K562 (cell line): ENCODE results near the gene CFD. TPM values are rescaled to one million over a fixed set of nuclear protein-coding genes. Genes with fewer than 3 reads are reported as not detected.
A peak's percentile ranks its signal among the peaks of the same experiment; 100 is the strongest.

Experiments
- ATAC-seq: fragments of 200-7000 bp; cut with Tn5 transposase; 3 replicates; pipeline ENCODE4 v1.9.1; 2020; ENCODE audit warnings: moderate library complexity
- BruUV-seq: library from RNA; stranded (reverse); fragments of 400-500 nt; replicated peaks from 2 replicates; lab custom pipeline; 2021; lab: Mats Ljungman, UMichigan
- CTCF ChIA-PET: fragments of 300-600 bp; formaldehyde crosslinking; extraction: SDS; loops from one replicate; lab custom pipeline; 2021; ENCODE audit warnings: low intra/inter-chr PET ratio; lab: Yijun Ruan, JAX
- POLR2A ChIA-PET: fragments of 300-600, 350-650 bp; sonication (Branson Sonifier 250); formaldehyde crosslinking; extraction: SDS; loops from one replicate; lab custom pipeline; 2021; ENCODE audit warnings: antibody characterized with exemption, inconsistent platforms; lab: Yijun Ruan, JAX
- DNase-seq, 4 experiments: peaks; one replicate each; pipeline versions ENCODE4 v3.0.0 to v3.0.0-alpha.2; 2011 to 2018; ENCODE audit warnings: low spot score in 3 of 4, mixed read lengths in 3 of 4; ENCODE audit errors: extremely low read depth in 1 of 4
- FAIRE-seq: peaks from 2 replicates; lab custom pipeline; 2011; peaks lifted over from hg19 to GRCh38; lab: Jason Lieb, UNC
- H2AFZ ChIP-seq: 2 replicates; pipeline ENCODE4 v1.6.0; 2011; ENCODE audit warnings: low read depth, low read length, control low read depth, inconsistent platforms
- H3K27ac ChIP-seq: fragments of 200-600 bp; 3 replicates; pipeline ENCODE4 v1.8.0; 2011; ENCODE audit warnings: low read depth, mild to moderate bottlenecking, control low read depth, inconsistent platforms, low read length, moderate library complexity, mixed read lengths; ENCODE audit errors: extremely low read depth
- H3K27me3 ChIP-seq, 2 experiments: fragments of 300-600 bp in 1 of 2; 2 replicates in 1 of 2; 3 replicates in 1 of 2; pipeline versions ENCODE4 v1.6.0 to v1.8.0; 2011; ENCODE audit warnings: inconsistent platforms in 2 of 2, low read length in 2 of 2, mild to moderate bottlenecking in 1 of 2, mixed read lengths in 1 of 2, moderate library complexity in 1 of 2; ENCODE audit not compliant: control insufficient read depth in 2 of 2, insufficient read depth in 2 of 2
- H3K36me3 ChIP-seq: fragments of 300-600 bp; 3 replicates; pipeline ENCODE4 v1.8.0; 2011; ENCODE audit warnings: mild to moderate bottlenecking, low read length, inconsistent platforms; ENCODE audit not compliant: control insufficient read depth, insufficient read depth
- H3K4me1 ChIP-seq, 2 experiments: fragments of 200-600 bp in 1 of 2; replicated peaks in 1 of 2; 2 replicates in 1 of 2; 3 replicates in 1 of 2; pipeline versions ENCODE4 v1.5.1 to v1.8.0; 2011; ENCODE audit warnings: inconsistent platforms in 2 of 2, low read length in 2 of 2, mild to moderate bottlenecking in 1 of 2, mixed read lengths in 1 of 2, moderate library complexity in 1 of 2; ENCODE audit not compliant: control insufficient read depth in 2 of 2, insufficient read depth in 2 of 2
- H3K4me2 ChIP-seq: 2 replicates; pipeline ENCODE4 v1.6.1; 2011; ENCODE audit warnings: low read length, control low read depth, inconsistent platforms, mixed read lengths; ENCODE audit not compliant: insufficient read depth
- H3K4me3 ChIP-seq: fragments of 200-600 bp; sonication (generic), shearing (Covaris generic); 2 replicates; pipeline ENCODE4 v1.5.1; 2016; ENCODE audit warnings: control low read depth, inconsistent platforms
- H3K79me2 ChIP-seq: fragments of 200-600 bp; 3 replicates; pipeline ENCODE4 v1.8.0; 2011; ENCODE audit warnings: low read length, inconsistent platforms; ENCODE audit not compliant: control insufficient read depth, insufficient read depth
- H3K9ac ChIP-seq, 2 experiments: 2 replicates each; pipeline versions ENCODE4 v1.6.0 to v1.6.1; 2011; ENCODE audit warnings: low read depth in 2 of 2, low read length in 2 of 2, control low read depth in 1 of 2, inconsistent platforms in 1 of 2, mild to moderate bottlenecking in 1 of 2, mixed read lengths in 1 of 2; ENCODE audit not compliant: insufficient read depth in 1 of 2
- H3K9me1 ChIP-seq: one replicate; pipeline ENCODE4 v1.6.0; 2011; ENCODE audit warnings: inconsistent platforms, mild to moderate bottlenecking, low read length, moderate library complexity; ENCODE audit not compliant: control insufficient read depth, insufficient read depth
- H3K9me3 ChIP-seq: replicated peaks from 2 replicates; pipeline ENCODE4 v1.5.1; 2011; ENCODE audit warnings: low read depth, low read length, inconsistent platforms; ENCODE audit not compliant: control insufficient read depth, insufficient read depth
- H4K20me1 ChIP-seq: replicated peaks from 2 replicates; pipeline ENCODE4 v1.6.1; 2011; ENCODE audit warnings: low read length, inconsistent platforms, mixed read lengths; ENCODE audit not compliant: control insufficient read depth, insufficient read depth
- BCLAF1 ChIP-seq, 2 experiments: fragments of 450-650 bp in 1 of 2; IDR thresholded peaks; 2 replicates each; pipeline ENCODE4 v1.6.1; 2011 to 2017; ENCODE audit warnings: low read depth in 2 of 2, antibody characterized with exemption in 1 of 2, borderline replicate concordance in 1 of 2, low read length in 1 of 2, mild to moderate bottlenecking in 1 of 2, mixed read lengths in 1 of 2; ENCODE audit not compliant: control insufficient read depth in 1 of 2
- E2F5 ChIP-seq: sonication (generic); formaldehyde crosslinking; IDR thresholded peaks from 2 replicates; pipeline ENCODE4 v1.8.0; 2022; ENCODE audit warnings: mild to moderate bottlenecking, missing genetic modification reagents
- WGBS: fragments of 100-300 bp; shearing (Covaris generic); methylation state at CpG from one replicate; pipeline ENCODE4 v1.1.6; 2016; ENCODE audit warnings: low coverage, mixed read lengths; ENCODE audit not compliant: insufficient coverage; ENCODE audit errors: missing lambda C conversion rate; 5-methylcytosine and 5-hydroxymethylcytosine counted together
- in situ Hi-C: fragments of 300-500 bp; cut with MboI; formaldehyde crosslinking; loops from 4 replicates; pipeline ENCODE4 v1.15.0; 2018; ENCODE audit warnings: inconsistent platforms, mixed read lengths
- intact Hi-C: fragments of 100-400 bp; cut with micrococcal nuclease; formaldehyde crosslinking; loops from 2 replicates; pipeline ENCODE4 v1.14.2; 2022
- polyA plus RNA-seq, 8 experiments: library from polyadenylated mRNA; depleted of rRNA in 4 of 8; stranded (reverse) in 5 of 8; unstranded in 3 of 8; fragments of >200 nt; fragmentation: Nextera tagmentation in 2 of 8; fragmentation: Illumina TruSeq in 1 of 8; extraction: Ambion mirVana in 2 of 8; extraction: Trizol in 1 of 8; gene quantifications; 2 replicates each; pipeline versions ENCODE4 v1.2.1 to v1.2.3, GENCODE V29; 2011 to 2014; ENCODE audit warnings: inconsistent platforms in 1 of 8, missing spikeins in 1 of 8
- total RNA-seq, 7 experiments: library from RNA; depleted of rRNA in 6 of 7; stranded (reverse); fragments of >200 nt in 6 of 7; fragmentation: Illumina TruSeq in 2 of 7; extraction: Trizol in 2 of 7; gene quantifications; 2 replicates each; pipeline versions ENCODE4 v1.2.1 to v1.2.3, GENCODE V29; 2011 to 2021; ENCODE audit warnings: low replicate concordance in 1 of 7
- TF ChIP-seq, protein P1 (sequence below), 2 experiments: IDR thresholded peaks in 1 of 2; conservative IDR thresholded peaks in 1 of 2; 2 replicates each; pipeline ENCODE4 v1.6.1; 2016; ENCODE audit warnings: low read depth in 2 of 2, mild to moderate bottlenecking in 1 of 2, missing compliant biosample characterization in 1 of 2, missing genetic modification characterization in 1 of 2, moderate library complexity in 1 of 2

CFD gene
- total and polyA plus RNA-seq, 9 of the 15 experiments (the other 6 are each of a cell fraction or from before 2014, with no cell fraction given) = 0.52 to 59.4 (median 7.6) TPM

- no peaks in the 10 kb centered on the region for H3K27me3 ChIP-seq
- no peak overlapping the region for H3K4me2 ChIP-seq
- H3K9ac ChIP-seq = peak overlapping the region in 1 of 2 experiments; percentile 28; a peak in 1 of 4 replicates
- ATAC-seq (no peak), FAIRE-seq (no peak), DNase-seq (no peak)
- ChIA-PET POLR2A (interaction anchor here (0.7 to 1.0 kb wide), 2 partner anchors 18 to 27 kb away, joined by 3 to 4 read pairs; no protein-coding TSS in a partner anchor), CTCF (no interaction called here)
- H4K20me1 ChIP-seq = no peaks in the 10 kb centered on the region
- H3K27ac ChIP-seq = no peak overlapping the region
- no peaks in the 10 kb centered on the region for H3K9me3 ChIP-seq
- TF ChIP-seq, protein P1, sequence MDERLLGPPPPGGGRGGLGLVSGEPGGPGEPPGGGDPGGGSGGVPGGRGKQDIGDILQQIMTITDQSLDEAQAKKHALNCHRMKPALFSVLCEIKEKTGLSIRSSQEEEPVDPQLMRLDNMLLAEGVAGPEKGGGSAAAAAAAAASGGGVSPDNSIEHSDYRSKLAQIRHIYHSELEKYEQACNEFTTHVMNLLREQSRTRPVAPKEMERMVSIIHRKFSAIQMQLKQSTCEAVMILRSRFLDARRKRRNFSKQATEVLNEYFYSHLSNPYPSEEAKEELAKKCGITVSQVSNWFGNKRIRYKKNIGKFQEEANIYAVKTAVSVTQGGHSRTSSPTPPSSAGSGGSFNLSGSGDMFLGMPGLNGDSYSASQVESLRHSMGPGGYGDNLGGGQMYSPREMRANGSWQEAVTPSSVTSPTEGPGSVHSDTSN (CRISPR knock-in tag; IDR thresholded peaks at IDR 0.05; ENCODE audit: low read depth) = no peak
- TF ChIP-seq, protein P1 (tag; conservative IDR thresholded peaks at IDR 0.05; ENCODE audit: low read depth) = no peak
- TF ChIP-seq E2F5 (CRISPR knock-in tag) (no peak), BCLAF1 (IDR thresholded peaks at IDR 0.05; ENCODE audit: borderline replicate concordance in 1 of 2, control insufficient read depth in 1 of 2, low read depth in 2 of 2, low read length in 1 of 2) (no peak)
- no peaks in the 10 kb centered on the region for H3K9me1 ChIP-seq
- intact Hi-C loops (no loop called here), in situ Hi-C loops (no loop called here)
- H3K79me2 ChIP-seq = peaks cover 9% of the 10 kb centered on the region; the same call in 2 of the 3 replicates
- no peak overlapping the region for H3K4me3 ChIP-seq
- 90% methylated on average over 10 of the region's 11 CpGs for WGBS
- H3K4me1 ChIP-seq = peaks cover 15 to 72% of the 10 kb centered on the region in 2 experiments
- H2AFZ ChIP-seq = no peak overlapping the region
- no TSS peak for BruUV-seq
- no peaks in the 10 kb centered on the region for H3K36me3 ChIP-seq
Observed at GRCh38 chr19:827314-827709, 32.2 kb upstream of the CFD start.
